Spleen (tissue), 11 donors: ENCODE measurements around the gene CEP72. TPM values are rescaled to one million over a fixed set of nuclear protein-coding genes. Genes with fewer than 3 reads are reported as not detected.

Experiments used
- DNase-seq: peaks from one replicate; pipeline ENCODE4 v3.0.0-alpha.2; 2020
- H3K27ac ChIP-seq, 8 donors: fragments of 200-600 bp; sonication (generic) in 7 of 8; 1 replicate in 4 of 8; 2 replicates in 4 of 8; pipeline versions ENCODE4 v1.5.0 to v1.8.0; 2016 to 2021; ENCODE audit warnings: inconsistent platforms in 4 of 8, mild to moderate bottlenecking in 4 of 8, moderate library complexity in 1 of 8
- H3K27me3 ChIP-seq, 7 donors: fragments of 200-600 bp; sonication (generic) in 6 of 7; replicated peaks in 1 of 7; 1 replicate in 4 of 7; 2 replicates in 3 of 7; pipeline versions ENCODE4 v1.5.0 to v1.8.0; 2016 to 2021; ENCODE audit warnings: inconsistent platforms in 3 of 7, mild to moderate bottlenecking in 1 of 7
- H3K36me3 ChIP-seq, 6 donors: fragments of 200-600 bp; sonication (generic) in 5 of 6; 1 replicate in 4 of 6; 2 replicates in 2 of 6; pipeline versions ENCODE4 v1.5.0 to v1.8.0; 2016 to 2021; ENCODE audit warnings: inconsistent platforms in 2 of 6
- H3K4me1 ChIP-seq, 6 donors: fragments of 200-600 bp; sonication (generic) in 5 of 6; 1 replicate in 3 of 6; 2 replicates in 3 of 6; pipeline versions ENCODE4 v1.5.0 to v1.8.0; 2016 to 2021; ENCODE audit warnings: inconsistent platforms in 3 of 6
- H3K4me3 ChIP-seq, 8 donors: fragments of 200-600 bp; sonication (generic) in 7 of 8; 1 replicate in 4 of 8; 2 replicates in 4 of 8; pipeline versions ENCODE4 v1.5.0 to v1.8.0; 2016 to 2021; ENCODE audit warnings: inconsistent platforms in 4 of 8, mild to moderate bottlenecking in 4 of 8, moderate library complexity in 2 of 8
- H3K9me3 ChIP-seq, 8 donors: fragments of 200-600 bp; sonication (generic) in 7 of 8; 1 replicate in 4 of 8; 2 replicates in 4 of 8; pipeline versions ENCODE4 v1.5.0 to v1.8.0; 2016 to 2021; ENCODE audit warnings: inconsistent platforms in 4 of 8
- CTCF ChIP-seq, 11 experiments: fragments of 200-600 bp in 7 of 11; fragments of 450-650 bp in 4 of 11; sonication (generic) in 4 of 11; IDR thresholded peaks in 8 of 11; conservative IDR thresholded peaks in 3 of 11; 1 replicate in 7 of 11; 2 replicates in 4 of 11; pipeline versions ENCODE4 v1.4.0 to v1.8.0; 2016 to 2021; ENCODE audit warnings: antibody characterized with exemption in 11 of 11, inconsistent platforms in 4 of 11, mild to moderate bottlenecking in 1 of 11
- POLR2A ChIP-seq, 3 donors: fragments of 450-650 bp; IDR thresholded peaks; one replicate each; pipeline ENCODE4 v1.5.1; 2017; ENCODE audit warnings: antibody characterized with exemption in 3 of 3, mild to moderate bottlenecking in 1 of 3
- POLR2AphosphoS5 ChIP-seq, 3 donors: sonication (generic); formaldehyde crosslinking; IDR thresholded peaks; one replicate each; pipeline ENCODE4 v1.5.1; 2017; ENCODE audit warnings: antibody characterized with exemption in 3 of 3
- WGBS, 5 donors: extraction: QIAGEN DNeasy Blood & Tissue Kit in 3 of 5; methylation state at CpG; one replicate each; pipeline versions ENCODE4 v1.1.5 to v1.1.7; 2013 to 2018; 5-methylcytosine and 5-hydroxymethylcytosine counted together
- intact Hi-C: fragments of 100-400 bp; cut with DNase I; formaldehyde crosslinking; loops from one replicate; pipeline ENCODE4 v1.15.0; 2023; ENCODE audit warnings: low total_unique reads
- polyA plus RNA-seq, 3 donors: library from polyadenylated mRNA; stranded (reverse); fragments of 200-250 nt; gene quantifications; one replicate each; pipeline ENCODE4 v1.2.1, GENCODE V29; 2013
- total RNA-seq, 7 donors: library from RNA; depleted of rRNA in 3 of 7; stranded (reverse); fragments of >200 nt in 3 of 7; fragmentation: NEBNext Ultra II Directional in 4 of 7; extraction: Animal tissue kit (Norgen Biotek cat#: 25700) in 4 of 7; gene quantifications; one replicate each; pipeline versions ENCODE4 v1.1.0 to v1.2.1, GENCODE V29; 2016 to 2021
- donor health status: healthy with polysubstance abuse.
- donor health status: DM: no; HTN: no; CAD: no; lungs with moderate emphysema.
- donor health status: DM: no; HTN: no; CAD: no.
- donor health status: Bipolar disorder and iron deficiency.
- donor health status: healthy.
- donor health status: DM: no; HTN: no; CAD: no.
- donor health status: DM: yes; HTN: yes; CAD: no.

The CEP72 gene
- total and polyA plus RNA-seq, 10 donors = 2.1 to 13.1 (median 9.0) TPM

- 82 to 91% (median 86%) methylated on average over 26 of the region's 26 CpGs for WGBS, 5 donors
- no peak overlapping the region for H3K27ac ChIP-seq
- H3K27me3 ChIP-seq = peaks cover 0 to 84% (median 9%) of the 10 kb centered on the region in 7 donors
- no peaks in the 10 kb centered on the region for H3K36me3 ChIP-seq
- TF ChIP-seq CTCF (IDR thresholded peaks at IDR 0.05 in 8 of 11, conservative IDR thresholded peaks at IDR 0.05 in 3 of 11) = no peak
- no peak for TF ChIP-seq POLR2A (IDR thresholded peaks at IDR 0.05)
- no peak for TF ChIP-seq POLR2AphosphoS5 (IDR thresholded peaks at IDR 0.05)
- intact Hi-C loops = no loop called here
- H3K9me3 ChIP-seq = no peaks in the 10 kb centered on the region
- H3K4me1 ChIP-seq = no peaks in the 10 kb centered on the region
- H3K4me3 ChIP-seq = no peak overlapping the region
- peak; percentile 59 for DNase-seq
Observed at GRCh38 chr5:600886-601541, 11.1 kb upstream of the CEP72 start.

- H3K27me3 ChIP-seq = peaks cover 0 to 86% (median 16%) of the 10 kb centered on the region in 7 donors
- H3K4me3 ChIP-seq = no peak overlapping the region
- 90 to 93% (median 92%) methylated on average over 31 to 47 of the region's 47 CpGs for WGBS, 5 donors
- no peak for TF ChIP-seq POLR2AphosphoS5 (IDR thresholded peaks at IDR 0.05)
- TF ChIP-seq POLR2A (IDR thresholded peaks at IDR 0.05) = no peak
- TF ChIP-seq CTCF (IDR thresholded peaks at IDR 0.05 in 8 of 11, conservative IDR thresholded peaks at IDR 0.05 in 3 of 11) = no peak
- DNase-seq = peak; percentile 69
- H3K9me3 ChIP-seq = no peaks in the 10 kb centered on the region
- no peak overlapping the region for H3K27ac ChIP-seq
- intact Hi-C loops = no loop called here
- peaks cover 0 to under 1% (median 0%) of the 10 kb centered on the region in 6 donors for H3K4me1 ChIP-seq
- no peaks in the 10 kb centered on the region for H3K36me3 ChIP-seq
Observed at GRCh38 chr5:601771-602465, 10.2 kb upstream of the CEP72 start.

GRCh38 chr5:602466-603035 is 9.6 kb upstream of the CEP72 start:
- no peak for DNase-seq
- Histone ChIP-seq H3K4me3 (no peak overlapping the region), H3K4me1 (peaks cover 0 to 7% (median 4%) of the 10 kb centered on the region in 6 donors), H3K27ac (no peak overlapping the region), H3K36me3 (no peaks in the 10 kb centered on the region), H3K9me3 (no peaks in the 10 kb centered on the region), H3K27me3 (peaks cover 0 to 87% (median 19%) of the 10 kb centered on the region in 7 donors)
- intact Hi-C loops = no loop called here
- TF ChIP-seq POLR2AphosphoS5 (IDR thresholded peaks at IDR 0.05) = no peak
- WGBS, 5 donors = 81 to 89% (median 87%) methylated on average over 11 to 17 of the region's 17 CpGs

GRCh38 chr5:603081-603998 is 8.8 kb upstream of the CEP72 start:
- Histone ChIP-seq H3K4me3 (no peak overlapping the region), H3K27me3 (peaks cover 0 to 88% (median 20%) of the 10 kb centered on the region in 7 donors), H3K27ac (no peak overlapping the region), H3K36me3 (no peaks in the 10 kb centered on the region), H3K9me3 (no peaks in the 10 kb centered on the region), H3K4me1 (peaks cover 0 to 13% (median 6%) of the 10 kb centered on the region in 6 donors)
- intact Hi-C loops = no loop called here
- DNase-seq = peak; percentile 68
- TF ChIP-seq POLR2A (IDR thresholded peaks at IDR 0.05) = no peak
- TF ChIP-seq POLR2AphosphoS5 (IDR thresholded peaks at IDR 0.05) = no peak
- no peak for TF ChIP-seq CTCF (IDR thresholded peaks at IDR 0.05 in 8 of 11, conservative IDR thresholded peaks at IDR 0.05 in 3 of 11)
- WGBS, 5 donors = 67 to 82% (median 79%) methylated on average over 16 to 32 of the region's 32 CpGs
